IMR-90 (cell line): ENCODE results near the gene MYH9. TPM values are rescaled to one million over a fixed set of nuclear protein-coding genes. Genes with fewer than 3 reads are reported as not detected.

Experiments used
- CEBPB ChIP-seq: IDR thresholded peaks from 2 replicates; pipeline ENCODE4 v1.6.1; 2012; ENCODE audit warnings: low read depth, low read length, improper control_type of control experiment
- CHD1 ChIP-seq: IDR thresholded peaks from 2 replicates; pipeline ENCODE4 v1.6.1; 2012; ENCODE audit warnings: low read depth, low read length, improper control_type of control experiment
- ELK1 ChIP-seq: fragments of 150-350 bp; IDR thresholded peaks from 2 replicates; pipeline ENCODE4 v1.6.1; 2016; ENCODE audit warnings: low read depth, mild to moderate bottlenecking, low read length, moderate library complexity, borderline replicate concordance
- RCOR1 ChIP-seq: IDR thresholded peaks from 2 replicates; pipeline ENCODE4 v1.6.1; 2012; ENCODE audit warnings: mild to moderate bottlenecking, low read length, improper control_type of control experiment; ENCODE audit not compliant: insufficient replicate concordance
- RFX5 ChIP-seq: IDR thresholded peaks from 2 replicates; pipeline ENCODE4 v1.8.0; 2012; ENCODE audit warnings: low read depth, mild to moderate bottlenecking, low read length, moderate library complexity
- polyA plus RNA-seq, 3 experiments: library from polyadenylated mRNA; depleted of rRNA; stranded (reverse); fragments of >200 nt; gene quantifications; 2 replicates each; pipeline ENCODE4 v1.2.3, GENCODE V29; 2012; ENCODE audit warnings: low replicate concordance in 1 of 3
- total RNA-seq: library from RNA; depleted of rRNA; stranded (reverse); fragments of >200 nt; gene quantifications from 2 replicates; pipeline ENCODE4 v1.2.3, GENCODE V29; 2012

The MYH9 gene
- total and polyA plus RNA-seq, 2 of the 4 experiments (the other 2 are of a cell fraction), result 475 to 554 TPM

- TF ChIP-seq ELK1 (no peak), CEBPB (no peak), RFX5 (no peak), RCOR1 (no peak), CHD1 (no peak)
Observed at GRCh38 chr22:36364255-36365019, 23.3 kb downstream of the MYH9 start (continued).
